Measurements from ENCODE around the gene CUEDC1. TPM values are rescaled to one million over a fixed set of nuclear protein-coding genes. Genes with fewer than 3 reads are reported as not detected.

The CUEDC1 gene
- total RNA-seq, 4 donors from 2014 or later = 20.2 to 27.3 (median 24.6) TPM

GRCh38 chr17:57944908-57945307, 10.3 kb downstream of the CUEDC1 start:
- H3K4me3 ChIP-seq = no peak overlapping the region
- TF ChIP-seq POLR2AphosphoS5 (IDR thresholded peaks at IDR 0.05) (peak in 1 of 3 donors; percentile 46), POLR2A (IDR thresholded peaks at IDR 0.05) (no peak)
- peaks cover 53 to 91% (median 74%) of the 10 kb centered on the region in 4 donors for H3K4me1 ChIP-seq
- in situ Hi-C loops (cut with MboI; ENCODE audit: low pct_ligation_motif_present in 1 of 4, low pct_unique_long_range_greater_than_20kb in 1 of 4, low sequenced_read_pairs in 3 of 4) (no loop called here), intact Hi-C loops (cut with DNase I; ENCODE audit: low total_unique reads) (loop anchor here (5.0 kb wide), 2 partner anchors 42 to 53 kb away; partner anchors contain the start of gene VEZF1)
- DNase-seq = no peak
- 78 to 79% methylated on average over 1 to 6 of the region's 6 CpGs for WGBS, 2 donors (ENCODE audit: low coverage in 1 of 2)
- H3K36me3 ChIP-seq = no peaks in the 10 kb centered on the region
- peak overlapping the region; percentile 91 to 99 (median 97) for H3K27ac ChIP-seq
- H3K9me3 ChIP-seq = no peaks in the 10 kb centered on the region
- H3K27me3 ChIP-seq = no peaks in the 10 kb centered on the region

GRCh38 chr17:57943645-57944044, 11.6 kb downstream of the CUEDC1 start:
- WGBS, 2 donors (ENCODE audit: low coverage in 1 of 2) = 54 to 63% methylated on average over 2 to 3 of the region's 3 CpGs
- Histone ChIP-seq H3K9me3 (no peaks in the 10 kb centered on the region), H3K27me3 (no peaks in the 10 kb centered on the region), H3K36me3 (no peaks in the 10 kb centered on the region), H3K4me3 (no peak overlapping the region), H3K27ac (peak overlapping the region; percentile 91 to 99 (median 97)), H3K4me1 (peaks cover 52 to 91% (median 71%) of the 10 kb centered on the region in 4 donors)
- in situ Hi-C loops (cut with MboI; ENCODE audit: low pct_ligation_motif_present in 1 of 4, low pct_unique_long_range_greater_than_20kb in 1 of 4, low sequenced_read_pairs in 3 of 4) = no loop called here
- TF ChIP-seq POLR2AphosphoS5 (IDR thresholded peaks at IDR 0.05) (peak in 1 of 3 donors; percentile 28), EP300 (IDR thresholded peaks at IDR 0.05; ENCODE audit: low read depth) (no peak), POLR2A (IDR thresholded peaks at IDR 0.05) (no peak)
- intact Hi-C loops (cut with DNase I; ENCODE audit: low total_unique reads) = loop anchor here (5.0 kb wide), 2 partner anchors 44 to 51 kb away; partner anchors contain the start of gene VEZF1
- DNase-seq = no peak

- peaks cover 55 to 91% (median 72%) of the 10 kb centered on the region in 4 donors for H3K4me1 ChIP-seq
- H3K9me3 ChIP-seq = no peaks in the 10 kb centered on the region
- H3K36me3 ChIP-seq = no peaks in the 10 kb centered on the region
- WGBS, 2 donors (ENCODE audit: low coverage in 1 of 2) = 33 to 60% methylated on average over 2 to 6 of the region's 6 CpGs
- H3K4me3 ChIP-seq = no peak overlapping the region
- peak overlapping the region; percentile 91 to 99 (median 97) for H3K27ac ChIP-seq
- intact Hi-C loops (cut with DNase I; ENCODE audit: low total_unique reads) (loop anchor here (5.0 kb wide), 2 partner anchors 44 to 51 kb away; partner anchors contain the start of gene VEZF1), in situ Hi-C loops (cut with MboI; ENCODE audit: low pct_ligation_motif_present in 1 of 4, low pct_unique_long_range_greater_than_20kb in 1 of 4, low sequenced_read_pairs in 3 of 4) (no loop called here)
- TF ChIP-seq EP300 (IDR thresholded peaks at IDR 0.05; ENCODE audit: low read depth) (no peak), POLR2A (IDR thresholded peaks at IDR 0.05) (no peak), POLR2AphosphoS5 (IDR thresholded peaks at IDR 0.05) (no peak), CTCF (IDR thresholded peaks at IDR 0.05) (no peak)
- no peak for DNase-seq
- H3K27me3 ChIP-seq = no peaks in the 10 kb centered on the region
Measured at GRCh38 chr17:57943140-57943539, 12.1 kb downstream of the CUEDC1 start.

- 43 to 66% methylated on average over 4 to 10 of the region's 10 CpGs for WGBS, 2 donors (ENCODE audit: low coverage in 1 of 2)
- Histone ChIP-seq H3K36me3 (no peaks in the 10 kb centered on the region), H3K4me3 (no peak overlapping the region), H3K9me3 (no peaks in the 10 kb centered on the region), H3K27me3 (no peaks in the 10 kb centered on the region), H3K4me1 (peaks cover 52 to 94% (median 73%) of the 10 kb centered on the region in 4 donors), H3K27ac (peak overlapping the region; percentile 91 to 99 (median 97))
- in situ Hi-C loops (cut with MboI; ENCODE audit: low pct_ligation_motif_present in 1 of 4, low pct_unique_long_range_greater_than_20kb in 1 of 4, low sequenced_read_pairs in 3 of 4) (no loop called here), intact Hi-C loops (cut with DNase I; ENCODE audit: low total_unique reads) (loop anchor here (5.0 kb wide), 2 partner anchors 46 to 49 kb away; partner anchors contain the start of gene VEZF1)
- no peak for DNase-seq
- TF ChIP-seq EP300 (IDR thresholded peaks at IDR 0.05; ENCODE audit: low read depth) (no peak), POLR2AphosphoS5 (IDR thresholded peaks at IDR 0.05) (no peak), POLR2A (IDR thresholded peaks at IDR 0.05) (no peak)
Measured at GRCh38 chr17:57941384-57942370, 13.5 kb downstream of the CUEDC1 start.

GRCh38 chr17:57940653-57941329, 14.4 kb downstream of the CUEDC1 start:
- Histone ChIP-seq H3K4me3 (no peak overlapping the region), H3K27ac (peak overlapping the region; percentile 91 to 99 (median 97)), H3K4me1 (peaks cover 55 to 94% (median 74%) of the 10 kb centered on the region in 4 donors), H3K36me3 (no peaks in the 10 kb centered on the region), H3K27me3 (no peaks in the 10 kb centered on the region), H3K9me3 (no peaks in the 10 kb centered on the region)
- intact Hi-C loops (cut with DNase I; ENCODE audit: low total_unique reads) = loop anchor here (5.0 kb wide), 2 partner anchors 47 to 48 kb away; partner anchors contain the start of gene VEZF1
- in situ Hi-C loops (cut with MboI; ENCODE audit: low pct_ligation_motif_present in 1 of 4, low pct_unique_long_range_greater_than_20kb in 1 of 4, low sequenced_read_pairs in 3 of 4) = no loop called here
- 35 to 39% methylated on average over 2 to 5 of the region's 5 CpGs for WGBS, 2 donors (ENCODE audit: low coverage in 1 of 2)
- peak; percentile 63 to 78 (median 71) for TF ChIP-seq POLR2AphosphoS5 (IDR thresholded peaks at IDR 0.05)
- TF ChIP-seq EP300 (IDR thresholded peaks at IDR 0.05; ENCODE audit: low read depth) = peak; percentile 63
- no peak for TF ChIP-seq POLR2A (IDR thresholded peaks at IDR 0.05)
- DNase-seq = no peak

Measured in transverse colon (tissue), 4 donors.